ENCODE results near the gene NEU1. TPM values are rescaled to one million over a fixed set of nuclear protein-coding genes. Genes with fewer than 3 reads are reported as not detected.
A peak's percentile ranks its signal among the peaks of the same experiment; 100 is the strongest.
"Not testable (repeated sequence)": the region's sequence is repeated elsewhere in the genome, so short reads cannot be mapped to it uniquely, and the experiment has no call there.

Gene NEU1
- total RNA-seq, result 10 to 100 TPM; 28.3 to 90.3 (median 64.6) TPM

GRCh38 chr6:31862344-31863235 lies at the start of gene NEU1:
Gene NEU1 (minus strand): TSS chr6:31862821. CDS start chr6:31862776, 45 bp downstream.
- 1% methylated on average over 37 to 61 of the region's 64 CpGs for WGBS, 2 donors
- Histone ChIP-seq H3K4me3 (peak within 1 kb of the TSS; percentile 74 to 95 (median 84)), H3K36me3 (peaks cover 10 to 36% (median 27%) of the 10 kb centered on the region in 4 donors), H3K9me3 (no peaks in the 10 kb centered on the region), H3K27ac (peak within 1 kb of the TSS; percentile 87 to 94 (median 90)), H3K27me3 (no peaks in the 10 kb centered on the region), H3K4me1 (peaks cover 16 to 38% (median 24%) of the 10 kb centered on the region in 4 donors)
- ATAC-seq (ENCODE audit: low FRiP score in 2 of 2), result peak; percentile 98
- TF ChIP-seq EP300 (IDR thresholded peaks at IDR 0.05) (peak in 2 of 4 donors; percentile 8 to 59), POLR2AphosphoS5 (IDR thresholded peaks at IDR 0.05) (peak; percentile 77 to 99), POLR2A (IDR thresholded peaks at IDR 0.05) (peak in 3 of 4 donors; percentile 88 to 98 (median 97))
- TF ChIP-seq, protein P1, sequence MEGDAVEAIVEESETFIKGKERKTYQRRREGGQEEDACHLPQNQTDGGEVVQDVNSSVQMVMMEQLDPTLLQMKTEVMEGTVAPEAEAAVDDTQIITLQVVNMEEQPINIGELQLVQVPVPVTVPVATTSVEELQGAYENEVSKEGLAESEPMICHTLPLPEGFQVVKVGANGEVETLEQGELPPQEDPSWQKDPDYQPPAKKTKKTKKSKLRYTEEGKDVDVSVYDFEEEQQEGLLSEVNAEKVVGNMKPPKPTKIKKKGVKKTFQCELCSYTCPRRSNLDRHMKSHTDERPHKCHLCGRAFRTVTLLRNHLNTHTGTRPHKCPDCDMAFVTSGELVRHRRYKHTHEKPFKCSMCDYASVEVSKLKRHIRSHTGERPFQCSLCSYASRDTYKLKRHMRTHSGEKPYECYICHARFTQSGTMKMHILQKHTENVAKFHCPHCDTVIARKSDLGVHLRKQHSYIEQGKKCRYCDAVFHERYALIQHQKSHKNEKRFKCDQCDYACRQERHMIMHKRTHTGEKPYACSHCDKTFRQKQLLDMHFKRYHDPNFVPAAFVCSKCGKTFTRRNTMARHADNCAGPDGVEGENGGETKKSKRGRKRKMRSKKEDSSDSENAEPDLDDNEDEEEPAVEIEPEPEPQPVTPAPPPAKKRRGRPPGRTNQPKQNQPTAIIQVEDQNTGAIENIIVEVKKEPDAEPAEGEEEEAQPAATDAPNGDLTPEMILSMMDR (IDR thresholded peaks at IDR 0.05), result peak in 2 of 6 experiments; percentile 6 to 12
- peak; percentile 96 to 100 for DNase-seq

DNA sequence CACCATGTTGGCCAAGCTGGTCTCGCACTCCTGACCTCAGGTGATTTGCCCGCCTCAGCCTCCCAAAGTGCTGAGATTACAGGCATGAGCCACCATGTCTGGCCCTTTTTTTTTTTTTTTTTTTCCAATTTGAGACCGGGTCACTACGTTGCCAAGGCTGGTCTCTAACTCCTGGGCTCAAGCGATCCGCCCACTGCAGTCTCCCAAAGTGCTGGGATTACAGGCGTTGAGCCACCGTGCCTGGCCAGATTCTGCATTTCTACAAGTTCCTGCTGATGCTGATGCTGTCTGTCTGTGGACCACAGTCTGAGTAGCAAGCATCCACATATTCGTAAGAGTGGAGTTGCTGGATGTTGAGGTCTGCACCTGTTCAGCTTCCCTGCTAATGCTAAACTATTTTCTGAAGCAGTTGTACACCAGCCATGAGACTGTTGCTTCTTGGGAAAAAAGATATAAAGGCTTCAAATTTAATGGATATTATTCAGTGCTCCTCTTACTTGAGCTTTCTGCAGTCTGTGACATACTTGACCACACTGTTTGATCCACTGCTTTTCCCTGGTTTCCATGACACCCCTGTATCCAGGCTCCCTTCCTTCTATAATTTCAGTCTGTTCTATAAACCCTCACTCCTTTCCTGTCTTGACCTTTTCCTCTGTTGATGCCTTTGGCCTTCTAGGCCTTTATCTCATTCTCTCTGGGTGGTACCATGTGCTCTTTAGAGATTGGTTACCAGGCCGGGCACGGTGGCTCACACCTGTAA lies 49.4 kb upstream of the NEU1 start:
- H3K4me3 ChIP-seq, result no peak overlapping the region
- H3K27me3 ChIP-seq, result no peaks in the 10 kb centered on the region
- ATAC-seq (ENCODE audit: low FRiP score in 2 of 2), result no peak
- no peak for DNase-seq
- H3K36me3 ChIP-seq, result no peaks in the 10 kb centered on the region
- H3K9me3 ChIP-seq, result no peaks in the 10 kb centered on the region
- no peak overlapping the region for H3K27ac ChIP-seq
- WGBS, 2 donors, result 85 to 88% methylated on average over 11 of the region's 11 CpGs
- TF ChIP-seq EP300 (IDR thresholded peaks at IDR 0.05), result no peak
- TF ChIP-seq, protein P1 (IDR thresholded peaks at IDR 0.05), result no peak
- no peak for TF ChIP-seq POLR2AphosphoS5 (IDR thresholded peaks at IDR 0.05)
- no peak for TF ChIP-seq POLR2A (IDR thresholded peaks at IDR 0.05)
- peaks cover 0 to 7% (median 1%) of the 10 kb centered on the region in 4 donors for H3K4me1 ChIP-seq

- H3K27ac ChIP-seq; H3K9me3 ChIP-seq; H3K27me3 ChIP-seq; H3K4me3 ChIP-seq; DNase-seq; ATAC-seq (ENCODE audit: low FRiP score in 2 of 2); H3K36me3 ChIP-seq: not testable (repeated sequence)
- 87 to 89% methylated on average over 7 of the region's 7 CpGs for WGBS, 2 donors
- peaks cover 0 to 10% (median 3%) of the 10 kb centered on the region in 4 donors for H3K4me1 ChIP-seq
These were observed 46.7 kb upstream of the NEU1 start for GRCh38 chr6:31909298-31909697.

DNA sequence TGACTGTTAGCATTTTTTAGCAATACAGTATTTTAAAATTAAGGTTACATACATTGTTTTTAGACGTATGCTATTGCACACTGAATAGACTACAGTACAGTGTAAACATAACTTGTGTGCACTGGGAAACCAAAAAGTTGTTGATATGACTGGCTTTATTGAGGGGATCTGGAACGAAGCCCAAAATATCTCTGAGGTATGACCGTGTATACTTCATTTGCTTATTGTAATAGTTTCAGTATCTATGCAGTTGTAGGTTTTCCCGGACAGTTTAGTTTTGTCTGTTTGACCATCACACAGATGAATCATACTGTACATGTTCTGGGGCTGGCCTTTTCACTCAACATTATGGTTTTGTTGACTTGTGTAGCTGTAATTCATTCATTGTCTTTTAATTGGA lies 46.2 kb upstream of the NEU1 start:
- H3K36me3 ChIP-seq, result no peaks in the 10 kb centered on the region
- TF ChIP-seq POLR2A (IDR thresholded peaks at IDR 0.05), result no peak
- TF ChIP-seq, protein P1 (IDR thresholded peaks at IDR 0.05), result no peak
- no peak for TF ChIP-seq POLR2AphosphoS5 (IDR thresholded peaks at IDR 0.05)
- TF ChIP-seq EP300 (IDR thresholded peaks at IDR 0.05), result no peak
- ATAC-seq (ENCODE audit: low FRiP score in 2 of 2) (no peak), DNase-seq (no peak)
- 42 to 51% methylated on average over 4 of the region's 4 CpGs for WGBS, 2 donors
- no peaks in the 10 kb centered on the region for H3K27me3 ChIP-seq
- H3K27ac ChIP-seq, result no peak overlapping the region
- H3K4me3 ChIP-seq, result no peak overlapping the region
- no peaks in the 10 kb centered on the region for H3K9me3 ChIP-seq
- peaks cover 0 to 10% (median 3%) of the 10 kb centered on the region in 4 donors for H3K4me1 ChIP-seq

DNA sequence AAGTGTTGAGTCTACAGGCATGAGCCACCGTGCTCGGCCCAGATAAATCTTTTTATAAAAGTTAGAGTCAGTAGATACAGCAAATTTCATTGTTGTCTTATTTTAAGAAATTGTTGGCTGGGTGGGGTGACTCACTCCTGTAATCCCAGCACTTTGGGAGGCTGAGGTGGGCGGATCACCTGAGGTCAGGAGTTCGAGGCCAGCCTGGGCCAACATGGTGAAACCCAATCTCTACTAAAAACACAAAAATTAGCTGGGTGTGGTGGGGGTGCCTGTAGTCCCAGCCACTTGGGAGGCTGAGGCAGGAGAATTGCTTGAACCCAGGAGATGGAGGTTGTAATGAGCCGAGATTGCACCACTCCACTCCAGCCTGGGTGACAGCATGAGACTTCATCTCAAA lies 45.6 kb upstream of the NEU1 start:
- ATAC-seq (ENCODE audit: low FRiP score in 2 of 2); H3K27ac ChIP-seq; H3K36me3 ChIP-seq; H3K9me3 ChIP-seq; DNase-seq; H3K4me3 ChIP-seq; H3K27me3 ChIP-seq: not testable (repeated sequence)
- peaks cover under 1 to 12% (median 4%) of the 10 kb centered on the region in 4 donors for H3K4me1 ChIP-seq
- WGBS, 2 donors, result 86 to 87% methylated on average over 5 of the region's 5 CpGs
